Kidney epithelial cell (primary cell): Measurements from ENCODE around the gene PKN1. TPM values are rescaled to one million over a fixed set of nuclear protein-coding genes. Genes with fewer than 3 reads are reported as not detected.

Source experiments
- DNase-seq: peaks from one replicate; pipeline ENCODE4 v3.0.0-alpha.2; 2010; ENCODE audit warnings: low read depth
- H3K27me3 ChIP-seq: 2 replicates; pipeline ENCODE4 v1.6.0; 2011; ENCODE audit warnings: low read length; ENCODE audit not compliant: control insufficient read depth, insufficient read depth
- H3K36me3 ChIP-seq: 2 replicates; pipeline ENCODE4 v1.5.1; 2011; ENCODE audit warnings: low read length; ENCODE audit not compliant: control insufficient read depth, insufficient read depth
- H3K4me3 ChIP-seq: 2 replicates; pipeline ENCODE4 v1.5.1; 2011; ENCODE audit warnings: low read depth, mild to moderate bottlenecking, control low read depth, low read length
- CTCF ChIP-seq: IDR thresholded peaks from 2 replicates; pipeline ENCODE4 v1.5.1; 2011; ENCODE audit warnings: mild to moderate bottlenecking, moderate library complexity, low read length, control low read depth, inconsistent platforms; ENCODE audit not compliant: insufficient read depth, poor library complexity, severe bottlenecking
- total RNA-seq: library from RNA; depleted of rRNA; stranded (reverse); fragments of >200 nt; gene quantifications from 2 replicates; pipeline ENCODE4 v1.2.3, GENCODE V29; 2015

PKN1 gene
- total RNA-seq, 1 donor from 2014 or later = 230 TPM

DNA sequence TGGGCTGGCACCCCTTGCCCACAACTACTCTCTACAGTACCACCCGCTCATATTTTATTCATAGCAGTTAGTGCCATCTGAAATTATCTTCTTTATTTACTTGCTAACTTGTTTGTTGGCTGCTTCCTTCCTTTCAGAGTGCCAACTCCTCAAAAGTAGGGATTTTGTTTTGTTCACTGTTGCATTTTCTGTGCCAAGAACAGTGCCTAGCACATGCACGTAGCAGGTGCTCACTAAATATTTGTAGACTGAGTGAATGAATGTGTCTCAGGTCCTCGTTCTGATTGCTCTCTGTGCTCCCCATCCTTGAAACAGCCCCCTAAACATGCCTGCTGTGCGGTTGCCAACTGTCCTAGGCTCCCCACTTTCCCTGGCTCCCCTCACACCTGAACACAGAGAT lies 61.3 kb downstream of the PKN1 start:
- Histone ChIP-seq H3K36me3 (peaks cover 2% of the 10 kb centered on the region), H3K4me3 (peak overlapping the region; percentile 79), H3K27me3 (no peaks in the 10 kb centered on the region)
- no peak for DNase-seq
- TF ChIP-seq CTCF = no peak

- no peak for TF ChIP-seq CTCF
- no peak for DNase-seq
- Histone ChIP-seq H3K27me3 (no peaks in the 10 kb centered on the region), H3K36me3 (peaks cover 2% of the 10 kb centered on the region), H3K4me3 (peak overlapping the region; percentile 79)
Observed at GRCh38 chr19:14494910-14495671, 62.0 kb downstream of the PKN1 start.

DNA sequence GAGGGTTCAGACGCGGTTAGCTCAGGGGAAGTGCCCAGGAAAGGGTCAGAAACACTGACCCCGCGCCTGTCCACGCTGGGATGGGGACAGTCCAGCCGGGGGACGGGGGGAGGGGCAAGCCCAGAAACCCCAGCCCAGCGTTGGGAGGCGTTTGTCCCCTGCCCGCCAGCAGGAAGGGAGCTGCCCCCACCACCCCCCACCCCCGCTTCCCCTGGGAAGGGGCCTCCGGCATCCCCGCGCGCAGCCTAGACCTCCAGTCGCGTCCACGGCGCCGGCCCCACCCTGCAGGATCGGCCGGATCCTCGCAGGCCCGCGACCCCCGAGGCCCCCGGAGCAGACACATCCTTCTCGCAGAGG lies 62.5 kb downstream of the PKN1 start:
- Histone ChIP-seq H3K27me3 (no peaks in the 10 kb centered on the region), H3K4me3 (peak overlapping the region; percentile 79), H3K36me3 (peaks cover 2% of the 10 kb centered on the region)
- no peak for TF ChIP-seq CTCF
- DNase-seq = no peak

DNA sequence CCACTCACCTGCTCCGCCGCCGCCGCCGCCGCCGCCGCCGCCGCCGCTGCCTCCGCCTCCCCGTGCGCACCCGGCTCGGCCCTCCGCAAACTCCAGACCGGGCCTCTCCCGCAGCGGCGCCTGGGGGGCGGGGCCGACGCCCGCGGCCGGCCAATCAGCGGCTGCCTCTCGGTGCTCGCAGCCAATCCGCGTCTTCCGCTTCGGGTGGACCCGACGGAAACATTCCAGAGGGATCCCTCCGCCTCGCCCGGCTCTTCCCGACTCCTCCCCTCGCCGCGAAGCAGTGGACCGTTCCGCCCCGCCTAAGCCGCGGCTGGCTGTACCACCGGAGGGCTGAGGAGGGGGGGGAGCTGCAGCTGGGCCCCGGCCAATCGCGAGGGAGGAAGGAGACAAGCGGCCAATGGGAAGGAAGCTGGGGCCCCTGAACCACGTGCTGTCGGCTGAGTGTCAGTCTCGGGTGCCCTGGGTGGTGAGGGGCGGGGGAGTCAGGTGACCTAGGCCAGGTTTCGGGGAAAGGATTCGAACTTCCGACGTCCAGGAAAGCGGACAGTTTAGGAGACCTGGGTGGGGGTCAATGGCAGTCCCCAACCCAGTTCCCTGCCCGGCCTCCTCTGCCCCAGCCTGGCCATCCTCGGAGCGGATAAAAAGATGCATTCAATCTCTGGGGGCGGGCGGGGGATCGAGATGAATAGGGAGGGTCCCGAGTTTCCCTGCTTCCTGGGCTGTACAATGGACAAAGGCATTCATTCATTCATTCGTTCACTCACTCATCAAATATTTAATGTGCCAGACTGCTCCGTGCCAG lies 63.1 kb downstream of the PKN1 start, which contains the start of gene GIPC1:
TSS of gene GIPC1 (minus strand) at position 99 of the 805 bp plus-strand sequence. CDS start 13,151 bp downstream, outside the sequence.
- TF ChIP-seq CTCF = no peak
- peak; percentile 82 for DNase-seq
- H3K27me3 ChIP-seq = no peaks in the 10 kb centered on the region
- peak within 1 kb of the TSS; percentile 79 for H3K4me3 ChIP-seq
- H3K36me3 ChIP-seq = peaks cover 2% of the 10 kb centered on the region

- DNase-seq = no peak
- Histone ChIP-seq H3K4me3 (no peak overlapping the region), H3K27me3 (no peaks in the 10 kb centered on the region), H3K36me3 (peaks cover 2% of the 10 kb centered on the region)
- TF ChIP-seq CTCF = no peak
Observed at GRCh38 chr19:14496834-14497227, 63.7 kb downstream of the PKN1 start.
